Head of caudate nucleus (tissue), 42 donors: ENCODE measurements around the gene BCAT1.

Experiments used
- DNase-seq, 42 donors: peaks; one replicate each; pipeline versions ENCODE4 v3.0.0 to v3.0.0-alpha.2; 2020 to 2021; ENCODE audit warnings: mixed read lengths in 7 of 42
- intact Hi-C: fragments of 100-400 bp; cut with DNase I; formaldehyde crosslinking; loops from one replicate; pipeline ENCODE4 v1.15.0; 2022

BCAT1 gene

DNA sequence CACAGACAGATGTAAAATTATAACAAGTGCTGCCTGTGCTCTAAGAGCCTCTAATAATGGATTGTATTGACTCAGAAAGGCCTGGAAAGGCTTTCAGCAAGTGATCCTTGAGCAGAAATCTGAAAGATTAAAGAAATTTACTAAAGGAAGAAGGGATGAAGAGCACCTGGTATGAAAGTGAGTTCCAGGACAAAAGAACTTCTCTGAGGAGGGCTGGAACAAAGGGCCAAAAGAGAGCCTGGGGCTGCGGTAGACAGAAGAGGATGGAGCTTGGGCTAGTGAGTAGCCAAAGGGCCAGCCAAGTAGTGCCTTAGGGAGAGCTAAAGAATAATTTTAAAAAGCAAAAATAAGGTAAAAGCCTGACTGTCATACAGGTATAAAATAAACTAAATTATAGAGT is 44.0 kb downstream of the BCAT1 start:
- intact Hi-C loops = no loop called here
- no peak for DNase-seq

DNA sequence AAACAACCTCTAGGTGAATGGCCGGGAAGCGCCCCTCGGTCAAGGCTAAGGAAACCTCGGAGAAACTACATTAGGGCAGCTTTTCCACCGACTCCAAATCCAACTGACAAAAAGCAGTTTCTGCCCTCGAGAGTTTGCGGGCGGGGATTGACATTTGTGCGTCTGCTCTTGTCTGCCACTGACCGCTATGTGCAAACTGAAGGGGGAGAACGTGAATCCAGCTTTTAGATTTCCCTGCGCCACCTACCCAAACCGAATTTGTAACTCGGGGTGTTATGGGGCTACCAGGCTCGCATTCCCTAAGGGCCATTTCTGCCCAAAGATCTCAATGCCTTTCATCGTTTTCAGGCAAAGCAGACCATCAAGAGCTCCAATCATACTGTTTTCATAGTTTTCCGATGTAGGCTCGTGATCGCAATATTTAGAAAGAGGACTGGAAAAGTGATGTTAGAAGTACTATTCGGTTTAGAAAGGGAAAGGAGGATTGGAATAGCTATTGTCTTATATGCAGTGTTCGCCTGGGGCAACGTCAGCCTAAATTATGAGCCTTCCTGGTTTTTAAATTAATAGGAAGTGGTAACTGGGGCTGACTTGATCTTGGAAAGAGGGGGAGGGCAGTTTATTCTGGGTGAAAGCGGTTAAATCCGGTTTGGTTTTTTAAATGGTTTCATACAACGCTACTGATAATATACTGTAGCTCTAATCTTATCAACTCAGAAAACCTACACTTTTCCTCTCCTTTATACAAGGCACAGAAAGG is 45.4 kb downstream of the BCAT1 start:
- intact Hi-C loops = no loop called here
- peak in 28 of 42 donors; percentile 21 to 80 (median 50) for DNase-seq

DNA sequence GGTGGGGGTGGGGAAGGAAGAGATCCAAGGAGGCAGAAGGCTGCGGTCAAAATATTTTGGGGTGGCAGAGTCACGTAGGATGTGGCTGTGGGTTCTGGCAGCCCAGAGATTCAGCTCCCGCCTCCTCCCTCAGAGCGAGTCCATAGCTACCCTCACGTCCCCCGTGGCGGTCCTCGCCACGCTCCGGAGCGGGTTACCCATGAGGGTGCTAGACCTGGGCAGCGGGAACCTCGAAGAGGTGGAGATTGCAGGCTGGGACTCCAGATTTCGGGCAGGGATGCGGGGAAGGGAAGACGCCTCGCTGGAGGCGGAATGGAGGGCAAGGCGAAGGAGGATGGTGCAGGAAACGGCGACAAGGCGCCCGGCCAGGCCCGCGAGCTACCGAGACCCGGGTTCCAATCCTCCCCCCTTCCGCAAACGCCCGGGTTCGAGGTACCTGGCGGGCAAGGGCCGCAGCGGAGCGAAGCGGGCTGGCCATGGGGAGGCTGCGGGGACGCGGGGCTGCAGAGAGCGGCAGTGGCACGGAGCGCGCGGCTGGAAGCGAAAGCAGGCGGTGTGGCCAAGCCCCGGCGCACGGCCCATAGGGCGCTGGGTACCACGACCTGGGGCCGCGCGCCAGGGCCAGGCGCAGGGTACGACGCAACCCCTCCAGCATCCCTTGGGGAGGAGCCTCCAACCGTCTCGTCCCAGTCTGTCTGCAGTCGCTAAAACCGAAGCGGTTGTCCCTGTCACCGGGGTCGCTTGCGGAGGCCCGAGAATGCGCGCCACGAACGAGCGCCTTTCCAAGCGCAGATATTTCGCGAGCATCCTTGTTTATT is 46.2 kb downstream of the BCAT1 start:
- intact Hi-C loops = no loop called here
- peak in 41 of 42 donors; percentile 31 to 85 (median 62) for DNase-seq

DNA sequence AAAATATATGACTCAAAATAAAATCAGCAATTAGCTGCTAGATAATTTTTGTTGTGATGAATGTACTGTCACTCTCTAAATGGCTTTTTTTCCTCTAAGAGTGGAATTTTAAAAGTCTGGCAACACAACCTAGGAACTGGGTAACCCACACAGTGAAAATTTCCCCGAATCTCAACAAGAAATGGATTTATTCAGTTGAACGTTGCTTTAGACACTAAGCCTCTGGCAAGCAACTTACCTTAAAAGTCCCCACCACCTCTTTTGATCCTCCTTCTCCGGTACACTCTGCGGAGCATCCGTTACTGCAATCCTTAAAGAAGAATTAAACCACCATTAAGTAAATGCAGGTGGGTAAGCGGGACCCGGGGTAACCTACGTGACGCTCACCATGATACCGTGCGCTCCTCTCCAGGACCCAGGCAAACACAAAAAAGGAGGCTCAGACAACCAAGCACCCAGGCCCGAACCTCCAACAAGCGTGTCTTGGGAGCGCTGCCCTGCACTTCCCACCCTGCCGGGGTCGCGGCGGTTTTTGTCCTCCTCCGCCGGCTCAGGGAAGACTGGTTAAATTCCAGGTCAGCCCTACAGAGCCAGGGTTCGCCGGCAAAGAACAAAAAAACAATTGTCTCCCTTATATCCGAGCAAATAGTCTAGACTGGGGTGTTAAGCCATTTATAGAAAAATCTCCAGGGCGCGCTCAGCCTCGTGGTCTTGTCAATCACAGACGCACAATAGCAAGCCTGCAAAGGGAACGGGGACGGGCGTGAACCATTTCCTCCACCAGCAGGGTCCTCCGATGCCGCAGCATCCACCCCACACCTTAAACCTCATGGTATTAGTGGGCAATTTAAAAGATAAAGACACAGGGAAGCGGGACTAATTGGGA is 47.1 kb downstream of the BCAT1 start:
- intact Hi-C loops = no loop called here
- peak; percentile 60 to 94 (median 83) for DNase-seq

DNA sequence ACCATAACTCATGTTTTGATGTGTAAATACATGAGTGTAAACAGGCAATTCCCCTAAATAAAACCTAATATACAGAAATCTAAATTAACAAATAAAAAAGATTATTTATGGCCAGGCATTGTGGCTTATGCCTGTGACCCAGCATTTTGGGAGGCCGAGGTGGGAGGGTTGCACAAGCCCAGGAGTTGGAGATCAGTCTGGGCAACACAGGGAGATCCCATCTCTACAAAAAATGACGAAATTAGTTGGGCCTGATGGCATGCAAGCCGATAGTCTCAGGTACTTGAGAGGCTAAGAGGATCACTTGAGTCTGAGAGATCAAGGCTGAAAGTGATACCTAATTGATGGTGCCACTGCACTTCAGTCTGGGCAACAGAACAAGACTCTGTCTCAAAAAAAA is 48.7 kb downstream of the BCAT1 start:
- no peak for DNase-seq
- intact Hi-C loops = no loop called here

DNA sequence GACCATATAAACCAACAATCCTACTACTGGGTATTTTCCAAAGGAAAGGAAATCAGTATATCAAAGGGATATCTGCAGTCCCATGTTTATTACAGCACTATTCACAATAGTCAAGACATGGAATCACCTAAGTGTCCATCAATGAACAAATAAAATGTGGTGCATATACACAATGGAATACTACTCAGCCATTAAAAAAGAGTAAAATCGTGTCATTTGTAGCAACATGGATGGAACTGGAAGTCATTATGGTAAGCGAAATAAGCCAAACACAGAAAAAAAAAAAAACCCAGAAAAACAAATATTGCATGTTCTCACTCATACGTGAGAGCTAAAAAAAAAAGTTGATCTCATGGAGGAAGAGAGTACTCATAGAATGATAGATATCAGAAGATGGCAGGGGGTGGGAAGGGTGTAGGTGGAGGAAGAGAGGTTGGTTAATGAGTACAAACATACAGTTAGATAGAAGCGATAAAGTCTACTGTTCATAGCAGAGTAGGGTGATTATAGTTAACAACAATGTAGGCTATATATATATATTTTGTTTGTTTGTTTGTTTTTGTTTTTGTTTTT is 49.3 kb downstream of the BCAT1 start:
- intact Hi-C loops = no loop called here
- no peak for DNase-seq

DNA sequence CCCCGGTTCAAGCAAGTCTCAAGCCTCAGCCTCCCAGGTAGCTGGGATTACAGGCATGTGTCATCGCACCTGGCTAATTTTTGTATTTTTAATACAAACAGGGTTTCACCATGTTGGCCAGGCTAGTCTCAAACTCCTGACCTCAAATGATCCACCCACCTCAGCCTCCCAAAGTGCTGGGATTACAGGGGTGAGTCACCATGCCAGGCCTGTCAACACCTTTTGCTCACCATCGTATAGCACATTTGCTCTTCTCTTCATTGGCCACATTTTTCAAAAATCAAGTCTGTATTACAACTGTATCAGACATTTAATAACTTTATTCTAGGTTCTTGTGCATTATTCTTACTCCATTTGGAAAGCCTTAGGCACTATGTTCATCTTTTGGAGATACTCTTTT is 50.3 kb downstream of the BCAT1 start:
- no peak for DNase-seq
- intact Hi-C loops = no loop called here

DNA sequence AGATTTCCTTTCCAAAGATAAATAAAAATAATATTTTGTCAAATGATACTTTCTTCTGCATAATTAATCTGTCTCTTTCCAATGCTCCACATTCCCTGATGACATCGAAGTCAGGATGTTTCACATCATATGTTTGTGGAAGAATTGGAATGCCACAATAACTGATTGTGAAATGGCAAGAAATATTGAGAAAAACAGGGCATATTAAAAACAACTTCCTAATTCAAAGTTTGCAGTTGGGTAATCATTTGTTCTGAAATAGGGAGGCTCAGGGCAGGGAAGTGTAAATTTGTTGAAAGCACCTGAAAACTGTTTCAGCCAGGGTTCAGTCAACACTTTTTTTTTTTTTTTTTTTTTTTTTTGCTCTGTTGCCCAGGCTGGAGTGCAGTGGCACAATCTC is 50.7 kb downstream of the BCAT1 start:
- no peak for DNase-seq
- intact Hi-C loops = no loop called here

DNA sequence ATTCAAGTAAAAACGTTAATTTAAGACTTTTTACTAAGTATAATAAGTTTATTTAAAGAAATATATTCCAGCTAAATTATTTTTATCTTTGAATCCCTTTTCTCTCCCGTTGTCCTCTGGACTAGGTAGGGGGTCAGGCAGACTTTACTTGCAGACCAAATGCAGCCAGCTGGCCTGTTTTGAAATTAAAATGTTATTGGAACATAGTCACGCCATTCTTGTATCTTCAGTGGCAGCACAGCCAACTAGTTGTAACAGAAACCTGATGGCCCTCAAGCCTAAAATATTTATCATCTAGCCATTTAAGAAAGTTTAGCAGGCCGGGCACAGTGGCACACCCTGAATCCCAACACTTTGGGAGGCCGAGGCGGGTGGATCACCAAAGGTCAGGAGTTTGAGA is 52.7 kb downstream of the BCAT1 start:
- DNase-seq = no peak
- intact Hi-C loops = no loop called here

DNA sequence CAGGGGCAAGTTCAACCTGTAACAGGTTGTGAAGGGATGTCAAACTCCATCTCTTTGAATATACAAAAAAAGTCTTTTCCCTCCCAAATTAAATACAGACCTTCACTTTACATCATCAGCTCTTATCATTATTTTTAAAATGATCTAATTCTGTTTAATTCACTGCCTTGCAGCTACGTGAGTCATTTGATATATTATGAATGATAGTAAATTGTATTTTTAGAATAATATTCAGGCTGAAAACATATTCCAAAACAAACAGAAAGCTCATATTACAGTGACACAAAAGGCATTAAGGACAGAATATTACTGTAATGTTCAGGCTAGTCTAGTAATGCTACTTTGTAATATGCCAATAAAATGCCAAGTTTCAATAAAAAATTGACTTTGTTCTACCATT is 53.3 kb downstream of the BCAT1 start:
- intact Hi-C loops = no loop called here
- DNase-seq = no peak

DNA sequence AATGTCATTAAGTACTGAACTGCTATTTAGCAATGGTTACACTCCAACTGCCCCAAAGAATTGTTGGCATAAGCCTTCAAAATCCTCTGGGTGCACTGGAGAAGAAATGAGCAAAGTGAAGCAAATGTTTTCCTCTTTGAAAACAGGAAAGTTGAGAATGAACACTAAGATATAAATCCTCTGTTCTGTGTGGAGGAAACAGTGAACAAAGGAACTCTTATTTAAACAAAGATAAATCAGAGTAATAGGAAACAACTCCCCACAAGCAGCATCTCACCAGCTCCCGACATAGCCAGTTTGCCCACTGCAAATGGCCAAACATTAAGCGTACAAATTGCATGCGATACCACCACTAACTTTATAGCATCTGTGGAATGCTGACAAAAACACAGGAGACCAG is 54.0 kb downstream of the BCAT1 start:
- intact Hi-C loops = no loop called here
- no peak for DNase-seq

DNA sequence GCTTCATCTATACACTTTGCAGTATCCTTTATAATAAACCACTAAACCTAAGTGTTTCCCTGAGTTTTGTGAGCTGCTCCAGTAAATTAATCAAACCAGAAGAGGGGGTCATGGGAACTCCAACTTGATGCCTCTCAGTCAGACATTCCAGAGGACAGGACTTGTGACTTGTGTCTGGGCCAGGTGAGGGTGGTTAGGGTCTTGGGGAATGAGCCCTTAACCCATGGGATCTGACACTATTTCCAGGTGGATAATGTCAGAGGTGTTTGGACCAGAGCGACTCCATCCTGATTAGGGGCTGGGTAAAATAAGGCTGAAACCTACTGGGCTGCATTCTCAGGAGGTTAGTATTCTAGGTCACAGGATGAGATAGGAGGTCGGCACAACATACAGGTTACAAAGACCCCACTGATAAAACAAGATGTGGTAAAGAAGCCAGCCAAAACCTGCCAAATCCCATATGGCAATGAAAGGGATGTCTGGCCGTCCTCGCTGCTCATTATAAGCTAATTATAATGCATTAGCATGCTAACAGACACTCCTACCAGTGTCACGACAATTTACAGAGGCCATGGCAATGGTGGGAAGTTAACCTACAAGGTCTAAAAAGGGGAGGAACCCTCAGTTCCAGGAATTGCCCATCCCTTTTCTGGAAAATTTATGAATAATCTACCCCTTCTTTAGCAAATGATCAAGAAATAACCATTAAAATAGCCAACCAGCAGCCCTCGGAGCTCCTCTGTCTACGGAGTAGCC is 58.7 kb downstream of the BCAT1 start:
- DNase-seq = no peak
- intact Hi-C loops = no loop called here

DNA sequence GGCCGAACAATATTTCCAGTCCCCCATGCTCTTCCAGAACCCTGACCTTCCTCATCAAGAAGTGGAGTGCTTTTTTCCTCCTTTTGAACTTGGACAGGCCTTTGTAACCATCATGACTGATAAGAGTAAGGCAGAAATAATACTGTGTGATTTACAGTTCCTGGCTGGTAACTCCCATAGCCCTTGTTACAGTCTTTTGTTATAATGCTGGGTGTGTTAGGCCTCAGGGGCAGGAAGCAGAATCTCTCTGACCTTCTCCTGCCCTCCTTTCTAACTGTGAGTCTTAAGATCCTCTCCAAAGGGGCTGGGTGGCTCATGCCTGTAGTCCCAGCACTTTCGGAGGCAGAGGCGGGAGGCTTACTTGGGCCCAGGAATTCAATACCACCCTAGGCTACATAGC is 59.5 kb downstream of the BCAT1 start:
- no peak for DNase-seq
- intact Hi-C loops = no loop called here

DNA sequence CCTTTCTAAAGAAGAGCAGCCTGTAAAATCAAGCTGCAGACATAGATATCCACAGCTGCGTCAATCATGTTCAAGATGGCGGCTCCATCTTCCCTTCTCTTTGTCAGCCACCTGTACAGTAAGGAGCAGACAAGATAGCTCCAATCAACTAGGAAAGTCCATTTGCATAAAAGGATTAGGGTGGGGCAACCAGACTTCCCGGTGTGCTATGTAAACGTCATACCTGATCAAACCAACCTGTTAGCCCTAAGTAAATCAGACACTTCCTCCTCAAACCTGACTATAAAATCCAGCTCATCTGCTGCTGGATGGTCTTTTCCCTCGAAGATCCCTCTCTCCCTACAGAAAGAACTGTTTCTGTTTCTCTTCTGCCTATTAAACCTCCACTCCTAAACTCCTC is 60.1 kb downstream of the BCAT1 start:
- no peak for DNase-seq
- intact Hi-C loops = no loop called here

DNA sequence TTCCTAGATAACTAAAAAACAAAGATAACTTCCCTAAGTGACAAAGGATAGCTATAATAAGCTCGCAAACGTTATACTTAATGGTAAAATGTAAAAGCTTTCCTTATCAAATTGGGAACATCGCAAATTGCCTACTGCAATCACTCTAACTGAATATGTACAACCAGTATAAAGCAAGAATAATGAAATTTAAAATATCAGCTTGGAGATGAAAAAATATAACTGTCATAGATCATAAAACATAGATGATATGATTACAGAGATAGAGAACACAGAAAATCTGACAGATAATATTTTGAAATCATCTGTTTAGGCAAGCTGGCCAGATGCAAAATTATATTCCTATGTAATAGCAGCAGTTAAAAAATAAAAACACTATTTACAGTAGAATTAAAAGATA is 64.0 kb downstream of the BCAT1 start:
- intact Hi-C loops = no loop called here
- DNase-seq = no peak

DNA sequence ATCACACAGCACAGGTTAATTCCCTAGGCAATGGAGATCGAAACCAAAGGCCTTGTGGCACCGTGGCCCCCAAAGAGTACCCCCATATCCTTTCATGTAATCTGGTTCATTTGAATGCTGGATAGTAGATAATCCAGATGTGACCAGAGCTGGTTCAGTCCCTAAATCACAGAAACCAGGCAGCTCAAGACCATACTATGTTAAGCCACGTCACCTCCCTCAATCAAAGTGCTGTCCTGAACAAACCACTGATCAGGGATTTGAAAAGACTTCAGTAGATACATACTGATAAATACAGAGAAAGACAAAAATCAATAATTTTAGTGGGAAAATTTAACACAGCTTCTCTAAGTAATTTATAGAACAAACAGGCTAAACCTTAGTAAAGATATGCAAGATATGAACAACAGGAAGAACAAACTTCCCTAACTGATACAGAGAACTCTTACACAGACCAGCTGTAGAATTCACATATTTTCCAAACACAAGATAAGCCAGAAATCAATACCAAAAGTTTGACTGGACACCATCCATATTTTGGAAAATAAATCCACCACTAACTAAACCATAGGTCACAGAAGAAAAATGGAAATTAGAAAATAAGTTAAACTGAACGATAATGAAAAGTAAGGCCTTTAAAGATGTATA is 67.1 kb downstream of the BCAT1 start:
- intact Hi-C loops = no loop called here
- no peak for DNase-seq

DNA sequence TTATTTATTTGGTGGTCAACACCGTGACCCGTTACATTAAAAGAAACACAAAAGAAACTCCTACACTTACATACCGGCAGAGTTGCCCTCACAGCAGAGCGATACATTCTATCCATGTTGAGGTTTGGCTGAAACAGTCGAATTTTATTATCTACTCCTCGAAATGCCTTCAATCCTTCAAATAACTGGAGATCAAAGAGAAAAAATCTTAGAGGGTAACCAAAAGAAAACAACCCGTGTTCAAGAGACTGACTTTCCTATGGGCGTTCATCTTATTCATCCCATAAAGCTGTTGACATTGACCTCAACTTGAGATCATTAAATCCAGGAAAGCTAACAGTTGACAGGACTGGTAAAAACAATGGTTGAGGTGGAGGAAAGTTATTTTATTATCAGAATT is 67.7 kb downstream of the BCAT1 start:
- intact Hi-C loops = no loop called here
- DNase-seq = no peak

DNA sequence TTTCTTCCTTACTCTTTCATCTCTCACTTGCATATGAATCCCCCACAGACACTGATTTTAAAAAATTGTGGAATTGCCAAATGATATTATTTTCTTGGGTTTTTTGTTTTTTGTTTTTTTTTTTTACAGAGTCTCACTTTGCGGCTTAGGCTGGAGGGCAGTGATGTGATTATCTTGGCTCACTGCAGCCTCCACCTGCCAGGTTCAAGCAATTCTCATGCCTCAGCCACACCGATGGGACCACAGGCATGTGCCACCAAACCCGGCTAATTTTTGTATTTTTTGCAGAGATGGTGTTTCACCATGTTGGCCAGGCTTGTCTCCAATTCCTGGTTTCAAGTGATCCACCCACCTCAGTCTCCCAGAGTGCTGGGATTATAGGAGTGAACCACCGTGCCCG is 68.2 kb downstream of the BCAT1 start:
- no peak for DNase-seq
- intact Hi-C loops = no loop called here
